B cell (primary cell): ENCODE data around the gene TLCD3B. TPM values are rescaled to one million over a fixed set of nuclear protein-coding genes. Genes with fewer than 3 reads are reported as not detected.

Experiments used
- ATAC-seq: fragments of 200-7000 bp; cut with Tn5 transposase; one replicate; pipeline ENCODE4 v1.10.0; 2021; ENCODE audit warnings: low read depth, mild to moderate bottlenecking, moderate number of reproducible peaks, moderate library complexity
- CTCF ChIA-PET: fragments of 350-600 bp; sonication (Branson Sonifier 250); formaldehyde crosslinking; loops from one replicate; lab custom pipeline; 2021; ENCODE audit warnings: antibody characterized with exemption, inconsistent platforms; lab: Charles Lee
- POLR2A ChIA-PET: fragments of 350-600 bp; sonication (Branson Sonifier 250); formaldehyde crosslinking; loops from one replicate; lab custom pipeline; 2021; ENCODE audit warnings: antibody characterized with exemption; lab: Charles Lee
- DNase-seq: peaks from one replicate; pipeline ENCODE4 v3.0.0; 2013
- H2AFZ ChIP-seq: 2 replicates; pipeline ENCODE4 v1.6.1; 2012; ENCODE audit warnings: mild to moderate bottlenecking, low read depth, low read length; ENCODE audit not compliant: insufficient read depth, poor library complexity, severe bottlenecking
- H3K27ac ChIP-seq, 2 donors: 1 replicate in 1 of 2; 2 replicates in 1 of 2; pipeline ENCODE4 v1.5.1; 2012 to 2013; ENCODE audit warnings: low read length in 2 of 2, mild to moderate bottlenecking in 2 of 2, moderate library complexity in 1 of 2
- H3K27me3 ChIP-seq, 4 experiments: fragments of 200-600 bp in 1 of 4; sonication (generic) in 1 of 4; replicated peaks in 1 of 4; 1 replicate in 2 of 4; 2 replicates in 2 of 4; pipeline versions ENCODE4 v1.6.1 to v1.7.0; 2013 to 2016; ENCODE audit warnings: low read length in 3 of 4, mild to moderate bottlenecking in 2 of 4, mixed read lengths in 1 of 4, moderate library complexity in 1 of 4; ENCODE audit not compliant: insufficient read depth in 4 of 4, control insufficient read depth in 3 of 4; ENCODE audit errors: control extremely low read depth in 1 of 4
- H3K36me3 ChIP-seq, 2 experiments: replicated peaks in 1 of 2; 1 replicate in 1 of 2; 2 replicates in 1 of 2; pipeline versions ENCODE4 v1.6.1 to v1.7.1; 2013; ENCODE audit warnings: low read length in 1 of 2; ENCODE audit not compliant: insufficient read depth in 2 of 2, control insufficient read depth in 1 of 2; ENCODE audit errors: control extremely low read depth in 1 of 2, extremely low read depth in 1 of 2
- H3K4me1 ChIP-seq, 2 donors: fragments of 200-600 bp in 1 of 2; sonication (generic) in 1 of 2; 1 replicate in 1 of 2; 2 replicates in 1 of 2; pipeline versions ENCODE4 v1.5.1 to v1.6.1; 2013 to 2017; ENCODE audit warnings: low read length in 2 of 2; ENCODE audit not compliant: control insufficient read depth in 2 of 2, insufficient read depth in 2 of 2
- H3K4me2 ChIP-seq: replicated peaks from 2 replicates; pipeline ENCODE3; 2012; ENCODE audit warnings: mild to moderate bottlenecking, low read depth, low read length; ENCODE audit not compliant: poor library complexity, severe bottlenecking
- H3K4me3 ChIP-seq, 5 experiments: fragments of 200-600 bp in 1 of 5; sonication (generic) in 1 of 5; 1 replicate in 3 of 5; 2 replicates in 2 of 5; pipeline versions ENCODE4 v1.5.1 to v1.7.0; 2011 to 2016; ENCODE audit warnings: low read length in 4 of 5, mild to moderate bottlenecking in 4 of 5, low read depth in 2 of 5, control low read depth in 1 of 5, moderate library complexity in 1 of 5; ENCODE audit not compliant: insufficient read depth in 1 of 5; ENCODE audit errors: control extremely low read depth in 1 of 5, extremely low read depth in 1 of 5
- H3K79me2 ChIP-seq: fragments of 200-600 bp; sonication (generic); one replicate; pipeline ENCODE4 v1.6.0; 2016; ENCODE audit warnings: low read length; ENCODE audit not compliant: control insufficient read depth, insufficient read depth
- H3K9ac ChIP-seq: fragments of 200-600 bp; sonication (generic); 2 replicates; pipeline ENCODE4 v1.6.1; 2017; ENCODE audit warnings: mild to moderate bottlenecking, low read length, moderate library complexity
- H3K9me3 ChIP-seq, 3 donors: one replicate each; pipeline versions ENCODE4 v1.6.1 to v1.7.1; 2013; ENCODE audit warnings: low read length in 2 of 3; ENCODE audit not compliant: control insufficient read depth in 2 of 3, insufficient read depth in 1 of 3; ENCODE audit errors: control extremely low read depth in 1 of 3
- H4K20me1 ChIP-seq: 2 replicates; pipeline ENCODE4 v1.6.0; 2012; ENCODE audit warnings: mild to moderate bottlenecking, low read length; ENCODE audit not compliant: insufficient read depth, control insufficient read depth, poor library complexity, severe bottlenecking
- H3K27ac Mint-ChIP-seq: one replicate; pipeline ENCODE4 v1.8.0; 2021; ENCODE audit warnings: mixed read lengths
- H3K27me3 Mint-ChIP-seq: one replicate; pipeline ENCODE4 v1.8.0; 2021; ENCODE audit warnings: mixed read lengths
- H3K4me1 Mint-ChIP-seq: one replicate; pipeline ENCODE4 v1.8.0; 2021; ENCODE audit warnings: mixed read lengths
- H3K4me3 Mint-ChIP-seq: one replicate; pipeline ENCODE4 v1.8.0; 2021; ENCODE audit warnings: mixed read lengths
- H3K9me3 Mint-ChIP-seq: one replicate; pipeline ENCODE4 v1.8.0; 2022; ENCODE audit warnings: mixed read lengths; ENCODE audit not compliant: insufficient read depth
- CTCF ChIP-seq: fragments of 200-600 bp; IDR thresholded peaks from one replicate; pipeline ENCODE4 v1.8.0; 2022; ENCODE audit warnings: antibody characterized with exemption, mild to moderate bottlenecking
- EZH2 ChIP-seq: IDR thresholded peaks from 2 replicates; pipeline ENCODE4 v1.6.1; 2012; ENCODE audit warnings: borderline replicate concordance, low read depth, mild to moderate bottlenecking, moderate library complexity, low read length; ENCODE audit not compliant: insufficient read depth, poor library complexity, severe bottlenecking
- WGBS: methylation state at CpG from one replicate; pipeline ENCODE4 v1.1.5; 2013; ENCODE audit warnings: missing lambda C conversion rate; ENCODE audit not compliant: insufficient coverage; 5-methylcytosine and 5-hydroxymethylcytosine counted together
- intact Hi-C: fragments of 100-400 bp; cut with micrococcal nuclease; formaldehyde crosslinking; loops from one replicate; pipeline ENCODE4 v1.10.0; 2022
- polyA plus RNA-seq: library from polyadenylated mRNA; depleted of rRNA; stranded (reverse); fragments of >200 nt; gene quantifications from 2 replicates; pipeline ENCODE4 v1.2.3, GENCODE V29; 2012
- total RNA-seq, 2 donors: library from RNA; stranded (reverse); fragments of 120-200 nt in 1 of 2; gene quantifications; 1 replicate in 1 of 2; 2 replicates in 1 of 2; pipeline versions ENCODE4 v1.2.3 to v1.2.4, GENCODE V29; 2013 to 2022

The TLCD3B gene
- total and polyA plus RNA-seq, 2 donors (not counting 1 experiment from before 2014, with no cell fraction given) = not detected

GRCh38 chr16:30000735-30001631, 30.1 kb downstream of the TLCD3B start:
- Histone ChIP-seq H3K9me3 (no peaks in the 10 kb centered on the region), H2AFZ (no peak overlapping the region), H4K20me1 (peaks cover 17% of the 10 kb centered on the region), H3K4me1 (peaks cover 11 to 21% of the 10 kb centered on the region in 2 donors), H3K36me3 (peaks cover 0 to 41% of the 10 kb centered on the region in 2 experiments), H3K27ac (no peak overlapping the region), H3K27me3 (no peaks in the 10 kb centered on the region), H3K9ac (no peak overlapping the region), H3K79me2 (peaks cover 13% of the 10 kb centered on the region), H3K4me3 (no peak overlapping the region), H3K4me2 (no peak overlapping the region)
- DNase-seq = no peak
- H3K4me3 Mint-ChIP-seq = no peak overlapping the region
- TF ChIP-seq CTCF = no peak
- TF ChIP-seq EZH2 = no peak
- WGBS = 88% methylated on average over 27 of the region's 33 CpGs
- H3K9me3 Mint-ChIP-seq = no peaks in the 10 kb centered on the region
- H3K27me3 Mint-ChIP-seq = no peaks in the 10 kb centered on the region
- POLR2A ChIA-PET = interaction anchor here (0.6 kb wide), 1 partner anchor 181 kb away, joined by 5 read pairs; no protein-coding TSS in a partner anchor
- intact Hi-C loops = no loop called here
- peaks cover 31% of the 10 kb centered on the region for H3K4me1 Mint-ChIP-seq
- ATAC-seq = no peak
- H3K27ac Mint-ChIP-seq = no peak overlapping the region
- CTCF ChIA-PET = interaction anchor here (1.5 kb wide), 1 partner anchor 31 kb away, joined by 6 read pairs; no protein-coding TSS in a partner anchor

- Mint-ChIP-seq H3K27ac (no peak overlapping the region), H3K9me3 (no peaks in the 10 kb centered on the region), H3K4me3 (no peak overlapping the region), H3K27me3 (no peaks in the 10 kb centered on the region), H3K4me1 (peaks cover 41% of the 10 kb centered on the region)
- Histone ChIP-seq H3K4me3 (no peak overlapping the region), H3K9me3 (no peaks in the 10 kb centered on the region), H3K4me1 (peaks cover 12 to 15% of the 10 kb centered on the region in 2 donors), H2AFZ (no peak overlapping the region), H3K79me2 (peaks cover 13% of the 10 kb centered on the region), H3K36me3 (peaks cover 0 to 39% of the 10 kb centered on the region in 2 experiments), H3K27ac (no peak overlapping the region), H3K9ac (no peak overlapping the region), H3K4me2 (no peak overlapping the region), H4K20me1 (peaks cover 17% of the 10 kb centered on the region), H3K27me3 (no peaks in the 10 kb centered on the region)
- ATAC-seq (no peak), DNase-seq (no peak)
- POLR2A ChIA-PET = no interaction called here
- TF ChIP-seq CTCF = no peak
- TF ChIP-seq EZH2 = no peak
- intact Hi-C loops = loop anchor here (5.0 kb wide), 1 partner anchor 658 kb away; the partner anchor contains the start of gene FBRS
- WGBS = 99% methylated on average over 6 of the region's 6 CpGs
- CTCF ChIA-PET = no interaction called here
Observed at GRCh38 chr16:29999605-30000004, 31.5 kb downstream of the TLCD3B start.
